Measurements from ENCODE around the gene TACC3.
A peak's percentile ranks its signal among the peaks of the same experiment; 100 is the strongest.

The TACC3 gene

GRCh38 chr4:1703867-1704266, 17.5 kb upstream of the TACC3 start:
- DNase-seq (ENCODE audit: low read depth) = no peak

DNA sequence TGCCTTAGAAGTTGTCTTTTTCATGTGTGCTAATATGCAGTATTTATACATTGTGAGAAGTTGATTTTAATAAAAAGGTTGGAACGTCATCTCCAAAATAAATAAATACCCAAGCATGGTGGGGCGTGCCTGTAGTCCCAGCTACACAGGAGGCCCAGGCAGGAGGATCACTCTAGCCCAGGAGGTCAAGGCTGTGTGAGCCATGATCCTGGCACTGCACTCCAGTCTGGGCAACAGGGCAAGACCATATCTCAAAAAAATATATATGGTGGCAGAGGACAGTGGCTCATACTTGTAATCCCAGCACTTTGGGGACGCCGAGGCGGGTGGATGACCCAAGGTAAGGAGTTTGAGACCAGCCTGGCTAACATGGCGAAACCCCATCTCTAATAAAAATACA, 15.6 kb upstream of the TACC3 start:
- no peak for DNase-seq (ENCODE audit: low read depth)

DNA sequence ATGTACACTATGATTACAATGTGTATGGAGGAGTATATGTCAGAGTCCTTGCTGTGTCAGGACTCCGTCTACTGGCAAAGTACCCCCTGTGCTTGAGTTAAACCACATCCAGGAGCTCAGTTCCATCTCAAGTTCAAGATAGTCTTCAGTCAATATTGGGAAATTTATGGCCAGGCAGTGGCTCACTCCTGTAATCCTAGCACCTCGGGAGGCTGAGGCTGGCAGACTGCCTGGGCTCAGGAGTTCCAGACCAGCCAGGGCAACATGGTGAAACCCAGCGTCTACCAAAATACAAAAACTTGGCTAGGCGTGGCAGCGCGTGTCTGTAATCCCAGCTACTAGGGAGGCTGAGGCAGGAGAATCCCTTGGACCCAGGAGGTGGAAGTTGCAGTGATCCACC, 15.0 kb upstream of the TACC3 start:
- DNase-seq (ENCODE audit: low read depth) = no peak

GRCh38 chr4:1708581-1708980, 12.7 kb upstream of the TACC3 start:
- DNase-seq (ENCODE audit: low read depth) = no peak

GRCh38 chr4:1711055-1711570, 10.2 kb upstream of the TACC3 start:
- DNase-seq (ENCODE audit: low read depth) = no peak

DNA sequence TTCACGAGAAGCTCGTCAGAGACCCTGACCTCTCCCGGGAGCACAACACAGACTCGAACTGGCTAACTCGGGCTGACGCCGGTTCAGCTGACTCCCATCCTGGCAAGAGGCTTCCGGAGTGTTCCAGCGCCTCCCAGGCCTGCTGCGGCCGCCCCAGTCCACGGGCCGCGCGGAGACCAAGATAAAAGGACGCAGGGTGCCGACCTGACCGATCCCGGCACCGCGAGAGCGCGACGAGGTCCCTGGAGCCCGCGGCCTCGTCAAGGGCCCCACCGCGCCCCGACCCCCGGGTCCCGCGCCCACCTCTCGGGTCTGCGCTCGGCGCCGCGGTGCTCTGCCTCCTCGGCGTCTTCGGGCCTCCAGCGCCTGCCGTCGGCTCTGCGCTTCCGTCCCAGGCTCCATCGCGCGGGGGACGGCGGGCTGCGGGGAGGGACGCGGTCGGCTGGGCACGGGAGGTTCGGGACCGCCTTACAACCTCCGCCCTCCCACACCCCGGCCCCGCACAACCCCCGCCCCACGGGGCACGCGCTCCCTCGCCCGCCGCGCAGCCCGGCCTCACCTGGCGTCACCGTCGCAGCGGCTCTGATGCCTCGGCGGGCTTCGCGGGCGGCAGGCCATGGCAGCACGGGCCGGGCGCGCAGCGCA, 9.6 kb upstream of the TACC3 start:
- DNase-seq (ENCODE audit: low read depth) = peak; percentile 25

GRCh38 chr4:1712216-1713002, 8.9 kb upstream of the TACC3 start, which contains the start of gene SLBP:
Gene SLBP (minus strand): TSS chr4:1712319. CDS start chr4:1712188, 131 bp downstream.
- DNase-seq (ENCODE audit: low read depth) = peak; percentile 99

GRCh38 chr4:1713003-1713851, 8.1 kb upstream of the TACC3 start:
- DNase-seq (ENCODE audit: low read depth) = no peak

GRCh38 chr4:1714303-1715001, 6.9 kb upstream of the TACC3 start:
- no peak for DNase-seq (ENCODE audit: low read depth)

GRCh38 chr4:1715002-1715758, 6.1 kb upstream of the TACC3 start:
- no peak for DNase-seq (ENCODE audit: low read depth)

DNA sequence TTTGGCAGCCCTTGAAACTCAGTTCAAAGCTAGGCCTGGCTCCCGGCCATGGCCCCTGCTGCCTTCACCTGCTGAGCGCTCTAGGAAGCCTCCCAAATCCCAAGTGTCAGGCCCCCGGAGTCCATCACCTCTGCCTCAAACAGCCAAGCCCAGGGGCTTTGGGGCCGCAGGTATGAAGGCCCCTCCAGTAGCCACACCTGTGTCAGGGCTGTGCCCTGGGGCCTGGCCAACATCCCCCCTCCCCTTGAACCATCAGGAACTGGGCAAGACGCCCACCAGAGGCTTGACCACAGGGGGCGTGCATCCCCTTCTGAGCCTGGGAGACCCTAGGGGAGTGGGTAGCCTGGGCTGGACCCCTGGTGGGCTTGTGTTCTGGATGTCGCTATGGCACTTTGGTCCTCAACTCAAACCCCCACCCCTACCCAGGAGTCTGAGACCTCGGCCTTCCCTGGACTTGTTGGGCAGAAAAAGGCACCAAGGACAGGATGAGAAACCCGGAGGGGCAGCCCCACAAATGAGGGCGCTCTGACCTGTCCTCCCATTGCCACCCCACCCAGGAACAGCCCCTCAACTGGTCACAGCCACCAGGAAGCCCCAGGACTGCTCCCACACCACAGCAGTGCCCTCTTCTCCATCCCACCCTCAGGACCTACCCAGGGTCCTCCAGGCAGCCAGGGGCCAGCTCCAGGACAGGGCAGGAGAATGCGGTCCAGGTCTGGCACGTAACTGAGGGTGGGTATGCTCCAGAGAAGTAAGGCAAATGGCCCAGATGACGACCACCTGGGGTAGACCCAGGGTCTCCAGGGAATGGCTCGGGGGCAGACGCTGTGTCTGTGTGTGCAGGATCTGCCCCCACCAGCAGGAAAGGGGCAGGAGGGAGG, 5.0 kb upstream of the TACC3 start:
- no peak for DNase-seq (ENCODE audit: low read depth)

DNA sequence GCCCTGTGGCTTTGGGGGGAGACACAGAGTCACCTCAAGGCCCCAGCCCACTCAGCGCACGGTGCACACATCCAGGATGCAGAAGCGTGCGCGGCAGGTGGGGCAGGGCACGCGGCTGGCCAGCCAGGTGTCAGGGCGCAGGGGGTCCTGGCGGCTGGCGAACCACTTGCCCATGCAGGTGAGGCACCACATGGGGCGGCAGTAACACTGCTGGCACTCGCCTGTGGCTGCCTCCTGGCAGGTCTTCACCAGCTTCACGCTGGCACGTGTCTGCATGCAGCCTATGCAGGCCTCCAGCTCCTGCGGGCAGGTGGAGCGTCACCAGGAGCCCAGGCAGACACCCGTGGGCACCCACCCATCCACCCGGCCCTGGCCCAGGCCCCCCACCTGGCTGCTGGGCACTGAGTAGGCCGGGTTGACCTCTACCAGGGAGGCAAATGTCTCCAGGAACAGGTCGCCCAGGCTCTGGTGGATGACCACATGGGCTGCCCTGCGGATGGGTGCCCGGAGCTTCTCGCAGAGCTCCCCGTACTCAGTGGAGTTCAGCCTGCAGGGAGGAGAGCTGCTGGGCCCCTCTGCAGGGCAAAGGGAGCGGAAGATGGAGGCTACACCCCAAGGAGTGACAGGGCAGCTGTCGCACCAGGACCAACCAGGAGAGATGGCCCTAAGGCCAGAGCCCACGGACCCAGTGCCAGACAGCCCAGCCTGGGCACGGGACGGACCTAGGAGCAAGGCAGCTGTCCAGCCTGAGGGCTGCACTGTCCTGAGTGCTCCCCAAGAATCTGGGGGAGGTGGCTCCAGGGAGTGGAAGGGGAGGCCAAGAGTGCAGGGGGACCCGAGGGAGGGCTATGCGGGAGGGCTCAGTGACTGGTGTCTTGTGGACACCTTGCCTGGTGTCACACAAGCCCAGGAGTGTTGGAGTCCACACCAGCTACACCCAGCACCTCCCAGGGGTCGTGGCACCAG, 3.9 kb upstream of the TACC3 start:
- no peak for DNase-seq (ENCODE audit: low read depth)

- DNase-seq (ENCODE audit: low read depth) = no peak
These were observed 3.0 kb upstream of the TACC3 start for GRCh38 chr4:1718095-1718850.

DNA sequence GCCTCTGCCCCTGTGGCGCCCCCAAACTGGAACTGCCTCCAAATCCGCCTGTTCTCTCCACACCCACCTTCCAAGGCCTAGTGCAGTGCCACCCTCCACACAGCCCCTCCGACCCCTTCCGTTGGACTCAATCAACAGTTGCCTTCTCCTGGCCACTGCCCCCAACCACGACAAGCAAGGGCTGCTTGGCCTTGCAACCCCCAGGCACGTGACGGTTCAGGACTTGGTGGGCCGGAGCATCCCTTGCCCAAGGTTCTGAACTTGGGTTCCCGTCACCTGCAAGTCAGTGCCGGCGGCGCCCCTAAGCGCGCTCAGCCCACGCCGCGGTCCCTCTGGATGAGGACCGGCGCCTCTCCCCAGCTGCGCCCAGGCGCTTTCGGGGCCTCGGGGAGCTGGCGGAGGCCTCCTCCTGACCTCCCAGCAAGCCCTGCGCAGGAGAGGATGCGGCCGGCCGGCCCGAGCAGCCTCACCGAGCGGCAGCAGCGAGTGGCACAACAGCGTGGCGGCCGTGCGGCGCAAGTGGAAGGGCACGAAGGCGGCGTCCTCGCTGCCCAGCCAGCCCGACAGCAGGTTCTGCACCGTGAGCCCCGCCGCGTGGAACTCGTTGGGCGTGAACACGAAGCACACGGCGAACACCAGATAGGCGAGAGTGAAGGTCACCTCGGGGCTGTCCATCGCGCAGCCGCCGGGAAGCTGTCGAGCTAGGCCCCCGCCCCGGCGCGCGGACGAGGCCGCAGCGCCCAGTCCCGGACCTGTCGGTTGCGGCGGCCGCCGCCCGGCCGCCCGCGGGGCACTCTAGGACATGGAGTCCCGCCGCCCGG, 948 bp upstream of the TACC3 start:
- no peak for DNase-seq (ENCODE audit: low read depth)

GRCh38 chr4:1721666-1722550, 587 bp downstream of the TACC3 start:
- DNase-seq (ENCODE audit: low read depth) = no peak

DNA sequence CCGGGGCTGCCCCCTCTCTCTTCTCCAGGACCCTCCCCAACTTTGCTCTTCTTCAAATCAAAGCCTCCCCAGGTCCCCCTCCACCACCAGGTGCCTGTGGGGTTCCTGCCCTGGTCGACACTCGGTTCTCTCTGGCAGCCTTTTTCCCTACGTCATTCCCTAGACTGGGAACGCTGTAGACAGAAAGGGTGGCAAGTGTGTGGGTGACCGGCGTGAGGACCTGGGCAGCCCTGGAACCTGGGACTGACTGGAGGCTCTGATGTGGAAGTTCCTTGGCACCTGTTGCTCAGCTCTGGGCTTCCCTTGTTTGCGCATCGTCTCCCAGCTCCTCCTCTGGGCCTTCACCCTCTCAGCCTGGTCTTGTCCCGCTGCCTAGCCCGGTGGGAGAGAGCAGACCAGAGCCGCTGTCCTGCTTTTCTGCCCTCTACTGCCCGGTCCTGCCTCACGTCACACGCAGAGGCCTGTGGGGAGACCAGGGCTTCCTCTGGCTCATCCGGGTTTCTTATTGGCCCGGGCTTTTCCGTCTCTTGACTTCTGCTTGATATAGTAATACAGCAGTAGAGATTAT, 1.3 kb downstream of the TACC3 start:
- DNase-seq (ENCODE audit: low read depth) = no peak
